ENCODE measurements around the gene BRD7.
A peak's percentile ranks its signal among the peaks of the same experiment; 100 is the strongest.

The BRD7 gene

DNA sequence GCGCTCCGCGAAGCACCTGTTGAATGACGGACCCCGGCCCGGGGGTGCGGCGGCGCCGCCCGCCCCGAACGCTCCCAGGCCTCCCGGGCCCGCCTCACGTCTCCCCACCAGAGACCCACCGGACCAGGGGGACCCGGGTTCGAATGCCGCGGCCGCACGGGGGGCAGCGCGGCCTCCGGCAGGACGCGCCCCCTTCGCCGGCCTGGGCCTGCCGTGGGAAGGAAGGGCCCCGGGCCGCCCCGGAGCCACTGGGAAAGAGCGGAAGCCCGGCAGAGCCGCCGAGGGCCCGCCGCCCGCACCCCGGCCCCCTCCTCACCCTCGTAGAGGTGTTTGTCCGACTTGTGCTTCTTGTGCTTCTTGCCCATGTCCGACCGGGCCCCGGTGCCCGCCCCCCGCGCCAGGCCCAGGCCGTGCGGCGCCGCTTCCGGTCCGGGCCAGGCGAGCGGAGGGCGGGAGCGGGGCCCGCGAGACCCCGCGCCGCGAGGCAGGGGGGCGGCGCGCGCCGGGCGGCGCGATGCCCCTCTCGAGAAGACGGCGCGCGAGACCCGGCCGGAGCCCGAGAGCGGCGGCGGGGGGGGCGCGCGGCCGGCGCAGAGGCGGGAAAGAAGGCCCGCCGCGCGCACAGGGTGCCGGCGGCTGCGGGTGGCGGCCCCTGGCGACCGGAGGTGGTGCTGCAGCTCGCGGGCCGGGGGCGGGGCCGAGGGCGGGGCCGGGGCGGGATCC is at the start of gene BRD7:
BRD7 (minus strand) TSS at position 579 of the 723 bp plus-strand sequence; CDS start at position 365, 214 bp downstream.
- DNase-seq = peak; percentile 74

DNA sequence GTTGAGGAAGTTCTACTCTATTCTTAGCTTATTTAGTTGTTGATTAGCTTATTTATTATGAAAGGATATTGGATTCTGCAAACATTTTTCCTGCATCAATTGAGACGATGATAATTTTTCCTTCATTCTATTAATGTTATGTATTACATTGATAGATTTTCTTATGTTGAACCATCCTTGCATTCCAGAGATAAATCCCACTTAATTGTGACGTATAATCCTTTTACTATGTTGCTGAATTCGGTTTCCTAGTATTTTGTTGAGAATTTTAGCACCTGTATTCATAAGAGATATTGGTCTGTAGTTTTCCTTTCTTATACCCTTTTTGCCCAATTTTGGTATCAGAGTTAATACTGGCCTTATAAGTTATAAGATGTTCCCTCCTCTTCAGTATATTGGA is 47.6 kb upstream of the BRD7 start:
- DNase-seq = no peak

DNA sequence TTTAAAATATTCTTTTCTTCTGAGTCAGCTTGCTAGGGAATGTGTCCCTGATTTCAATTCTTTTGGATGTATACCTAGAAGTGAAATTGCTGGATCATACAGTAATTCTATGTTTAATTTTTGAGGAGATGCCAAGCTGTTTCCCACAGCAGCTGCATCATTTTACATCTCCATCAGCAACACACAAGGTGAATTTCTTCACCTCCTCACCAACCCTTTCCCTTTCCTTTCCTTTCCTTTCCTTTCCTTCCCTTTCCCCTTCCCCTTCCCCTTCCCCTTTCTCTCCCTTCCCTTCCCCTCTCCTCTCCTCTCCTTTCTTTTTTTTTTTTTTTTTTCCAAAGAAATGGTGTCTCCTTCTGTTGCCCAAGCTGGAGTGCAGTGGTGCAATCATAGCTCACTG is 45.4 kb upstream of the BRD7 start:
- no peak for DNase-seq

GRCh38 chr16:50411034-50411433 is 42.2 kb upstream of the BRD7 start:
- DNase-seq = no peak

DNA sequence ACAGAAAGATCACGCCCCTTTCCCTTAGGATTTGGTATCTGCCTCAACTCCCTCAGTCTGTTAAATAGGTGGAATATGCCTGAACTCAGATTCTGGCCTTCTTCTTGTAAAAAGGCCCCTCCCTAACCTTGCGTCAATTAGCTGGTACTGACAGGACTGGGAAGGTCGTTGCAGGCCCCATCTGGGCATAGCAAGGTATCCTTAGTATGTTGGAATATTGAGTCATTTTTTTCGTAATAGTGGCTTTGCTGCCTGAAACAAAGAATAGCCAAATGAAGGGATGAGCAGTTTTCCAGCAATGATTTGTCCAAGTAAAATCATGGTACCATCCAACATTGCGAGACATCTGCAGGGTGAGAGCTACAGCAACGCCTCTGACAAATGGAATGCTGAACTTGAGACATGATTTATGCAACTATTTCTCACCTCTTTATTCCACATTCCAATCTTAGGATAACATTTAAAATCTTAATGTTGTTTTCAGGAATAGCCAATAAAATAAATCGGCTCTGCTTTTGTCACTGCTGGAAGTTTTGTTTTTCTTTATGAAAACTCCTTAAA is 39.3 kb upstream of the BRD7 start:
- DNase-seq = no peak

DNA sequence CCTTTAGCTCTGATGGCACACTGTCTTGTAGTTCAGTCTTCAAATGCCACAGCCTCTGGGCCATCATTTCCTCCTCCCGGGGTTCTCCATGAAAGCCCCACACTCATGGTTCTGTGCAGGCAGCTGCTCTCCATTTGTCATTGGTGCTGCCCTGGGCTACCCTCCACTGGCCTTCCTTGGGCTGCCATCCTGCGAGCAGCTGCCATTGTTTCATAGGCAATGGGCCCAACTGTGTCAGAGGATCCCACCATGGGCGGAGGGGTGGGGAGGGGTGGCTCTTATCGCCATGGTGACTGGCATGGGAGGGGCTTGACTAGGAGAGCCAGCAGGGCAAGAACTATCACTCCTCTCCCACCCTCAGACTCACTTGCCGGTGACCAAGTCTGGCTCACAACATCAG is 38.6 kb upstream of the BRD7 start:
- DNase-seq = no peak

DNA sequence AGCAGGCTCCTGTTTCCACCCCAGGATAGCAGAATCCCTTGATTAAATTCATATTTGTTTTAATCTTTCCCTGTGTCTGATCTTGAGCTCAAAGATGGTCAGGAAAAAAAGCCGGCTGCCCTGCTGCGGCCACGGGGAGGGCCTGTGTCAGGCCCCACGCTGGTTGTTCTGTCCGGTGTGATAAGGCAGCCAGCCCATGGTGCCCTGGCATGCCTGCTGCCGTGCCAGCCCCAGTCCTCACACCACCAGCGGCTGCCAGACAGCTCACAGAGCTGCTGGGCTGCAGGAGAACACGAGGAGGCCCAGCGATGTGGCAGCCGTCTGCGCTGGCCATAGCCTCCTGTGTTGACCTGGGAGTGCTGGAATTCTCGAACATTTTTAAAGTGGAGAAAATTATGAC is 34.7 kb upstream of the BRD7 start:
- no peak for DNase-seq

GRCh38 chr16:50402298-50402895 is 33.6 kb upstream of the BRD7 start:
- DNase-seq = no peak

DNA sequence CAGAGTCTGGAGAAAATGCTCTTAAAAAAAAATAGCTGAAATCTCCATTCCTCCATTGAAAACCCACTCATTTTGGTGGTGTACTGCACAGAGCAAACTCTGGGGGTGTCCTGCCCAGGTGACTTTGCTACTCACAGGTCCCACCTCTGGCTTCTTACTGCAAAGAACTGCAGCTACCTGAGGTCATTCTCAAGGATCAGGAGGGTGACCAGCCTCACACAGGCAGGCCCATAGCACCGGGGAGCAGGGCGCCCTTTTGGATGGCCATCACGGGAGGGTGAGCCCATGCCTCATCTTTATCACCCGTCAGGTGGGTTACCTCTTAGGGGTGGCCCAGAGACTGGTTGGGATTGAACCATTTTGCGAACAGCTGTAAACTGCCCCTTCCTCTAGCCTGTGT is 32.6 kb upstream of the BRD7 start:
- no peak for DNase-seq

DNA sequence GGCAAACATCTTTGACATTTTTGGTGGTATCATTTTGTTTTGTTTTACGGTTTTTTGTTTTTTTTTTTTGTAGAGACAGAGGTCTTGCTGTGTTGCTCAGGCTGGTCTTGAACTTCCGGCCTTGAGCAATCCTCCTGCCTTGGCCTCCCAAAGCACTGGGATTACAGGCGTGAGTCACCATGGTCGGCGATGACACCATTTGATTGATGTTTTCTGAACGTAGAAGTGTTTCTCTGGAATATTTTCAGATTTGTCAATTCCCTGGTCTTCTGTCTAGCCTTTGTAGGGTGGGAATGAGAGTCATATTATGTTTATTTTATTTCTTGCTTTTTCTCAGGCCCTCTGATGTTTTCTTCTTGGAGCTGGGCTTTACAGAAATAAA is 32.2 kb upstream of the BRD7 start:
- DNase-seq = no peak

DNA sequence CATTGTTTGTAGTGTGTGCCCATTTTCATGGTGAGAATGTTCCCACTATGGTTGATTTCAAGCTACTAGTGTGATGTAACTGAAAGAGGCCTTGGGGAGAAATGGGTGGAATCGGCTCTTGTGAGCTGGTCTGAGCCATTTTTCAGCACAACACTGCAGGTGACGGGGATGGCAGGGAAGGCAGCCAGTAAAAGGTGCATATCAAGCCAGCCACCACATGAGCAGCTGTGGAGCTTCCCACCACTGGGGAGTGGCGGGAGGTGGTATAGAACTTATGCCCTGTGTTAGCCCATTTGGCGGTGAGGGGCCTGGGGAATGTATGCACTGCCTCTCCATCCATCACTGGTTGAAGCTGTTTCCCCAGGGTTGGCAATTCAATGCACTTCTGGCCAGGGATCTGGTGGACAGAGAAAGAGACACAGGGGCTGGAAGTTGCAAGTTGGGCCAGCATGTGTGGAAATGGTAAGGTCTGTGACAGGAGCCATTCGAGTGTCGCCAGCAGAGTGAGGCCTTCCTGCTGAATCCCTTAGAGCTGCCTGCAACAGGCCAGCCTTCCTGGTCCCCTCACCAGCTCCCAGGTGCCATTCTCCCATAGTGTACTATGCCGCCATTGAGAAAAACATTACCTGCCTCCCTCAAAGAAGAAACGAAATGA is 31.7 kb upstream of the BRD7 start:
- DNase-seq = no peak

DNA sequence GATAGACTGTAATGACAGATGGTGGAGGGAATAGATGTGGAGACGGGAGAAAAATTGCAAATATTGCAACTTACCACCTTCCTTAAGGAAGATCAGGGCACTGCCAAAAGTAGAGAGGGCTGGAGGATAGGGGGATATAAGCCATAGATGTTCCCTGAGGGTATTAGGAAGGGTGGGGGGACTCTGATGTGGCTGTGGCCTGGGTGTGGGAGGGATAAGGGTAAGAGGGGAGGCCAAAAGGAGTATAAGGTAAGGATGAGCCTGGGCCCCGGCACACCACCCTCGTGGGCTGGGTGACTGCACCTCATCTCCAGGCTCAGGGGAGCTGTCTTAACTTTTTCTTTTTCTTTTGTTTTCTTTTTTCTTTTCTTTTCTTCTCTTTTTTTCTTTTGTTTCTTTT is 30.6 kb upstream of the BRD7 start:
- DNase-seq = no peak

DNA sequence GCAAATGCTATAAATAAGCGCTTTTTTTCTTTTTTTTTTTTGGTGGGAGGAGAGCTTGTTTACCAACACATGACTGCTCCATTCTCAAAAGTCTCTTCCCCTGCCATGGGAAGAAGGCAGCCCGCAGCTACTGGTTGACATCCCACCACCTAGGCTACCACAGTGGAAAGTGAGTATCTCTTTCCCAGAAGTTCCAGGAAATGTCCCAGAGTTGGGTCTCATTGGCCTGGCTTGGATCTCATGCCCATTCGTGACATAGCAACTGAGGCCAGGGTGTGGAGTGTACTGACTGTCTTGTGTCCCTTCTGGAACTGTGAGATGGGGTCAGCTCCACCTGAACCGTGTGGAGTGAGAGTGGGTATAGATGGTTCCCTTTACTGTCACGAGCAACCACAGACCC is 29.5 kb upstream of the BRD7 start:
- DNase-seq = no peak

GRCh38 chr16:50396761-50397535 is 28.2 kb upstream of the BRD7 start:
- DNase-seq = no peak

- peak; percentile 52 for DNase-seq
These were observed 27.2 kb upstream of the BRD7 start for GRCh38 chr16:50395763-50396710.

DNA sequence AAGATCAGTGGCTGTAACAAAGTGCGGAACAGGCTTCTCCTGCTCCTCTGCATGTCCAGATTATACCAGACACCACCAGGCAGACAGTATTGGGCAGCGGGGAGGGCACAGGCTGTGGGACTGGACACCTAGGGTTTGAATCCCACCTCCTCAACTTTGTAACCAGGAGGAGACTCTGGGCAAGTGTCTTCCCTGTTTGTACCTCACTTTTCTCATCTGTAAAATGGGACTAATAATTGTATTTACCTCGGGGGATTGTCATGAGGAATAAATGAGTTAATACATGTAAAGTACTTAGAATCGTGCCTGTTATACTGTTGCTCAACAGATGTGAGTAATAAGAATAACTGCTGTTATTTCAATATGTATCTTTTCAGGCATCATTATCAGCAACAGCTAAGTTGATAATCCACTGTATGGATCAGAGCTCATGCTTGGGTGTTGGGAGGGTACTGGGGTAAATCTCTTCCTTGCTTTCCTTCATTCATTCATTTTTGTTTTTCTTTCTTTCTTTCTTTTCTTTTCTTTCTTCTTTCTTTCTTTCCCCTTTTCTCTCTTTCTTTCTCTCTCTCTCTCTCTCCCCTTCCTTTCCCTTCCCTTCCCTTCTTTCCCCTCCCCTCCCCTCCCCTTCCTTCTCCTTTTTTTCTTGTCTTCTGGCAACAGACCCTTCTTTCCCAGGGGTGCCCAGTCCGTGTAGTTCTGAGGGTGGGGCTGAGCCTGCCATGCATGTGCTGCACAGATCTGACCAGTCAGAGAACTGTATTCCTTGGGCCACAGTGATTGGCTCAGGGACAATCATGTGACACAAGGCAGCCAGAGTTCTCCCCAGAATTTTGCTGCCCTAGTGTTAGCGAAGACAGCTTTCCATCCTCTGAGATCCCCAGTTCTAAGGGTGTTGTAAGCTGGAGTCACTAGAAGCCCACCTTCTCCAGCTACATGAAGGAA is 25.3 kb upstream of the BRD7 start:
- DNase-seq = no peak

DNA sequence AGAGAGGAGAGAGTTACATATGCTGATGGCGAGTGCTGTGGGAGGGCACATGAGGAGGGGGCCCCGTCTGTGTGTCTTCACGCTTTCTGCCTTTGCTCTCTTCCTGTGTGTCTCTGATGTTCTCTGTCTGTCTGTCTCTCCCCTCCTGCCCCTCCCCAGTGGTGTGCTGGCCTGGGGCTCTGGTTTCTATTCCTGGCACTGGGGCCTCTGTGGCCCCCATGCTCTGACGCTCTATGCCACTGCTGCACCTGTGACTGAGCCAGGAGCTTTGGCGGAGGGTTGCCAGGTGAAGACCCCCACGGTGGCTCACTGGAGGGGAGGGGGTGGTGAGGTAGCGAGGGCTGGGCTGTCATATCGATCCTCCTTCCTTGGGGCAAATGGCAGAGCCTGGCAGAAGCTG is 24.6 kb upstream of the BRD7 start:
- no peak for DNase-seq

DNA sequence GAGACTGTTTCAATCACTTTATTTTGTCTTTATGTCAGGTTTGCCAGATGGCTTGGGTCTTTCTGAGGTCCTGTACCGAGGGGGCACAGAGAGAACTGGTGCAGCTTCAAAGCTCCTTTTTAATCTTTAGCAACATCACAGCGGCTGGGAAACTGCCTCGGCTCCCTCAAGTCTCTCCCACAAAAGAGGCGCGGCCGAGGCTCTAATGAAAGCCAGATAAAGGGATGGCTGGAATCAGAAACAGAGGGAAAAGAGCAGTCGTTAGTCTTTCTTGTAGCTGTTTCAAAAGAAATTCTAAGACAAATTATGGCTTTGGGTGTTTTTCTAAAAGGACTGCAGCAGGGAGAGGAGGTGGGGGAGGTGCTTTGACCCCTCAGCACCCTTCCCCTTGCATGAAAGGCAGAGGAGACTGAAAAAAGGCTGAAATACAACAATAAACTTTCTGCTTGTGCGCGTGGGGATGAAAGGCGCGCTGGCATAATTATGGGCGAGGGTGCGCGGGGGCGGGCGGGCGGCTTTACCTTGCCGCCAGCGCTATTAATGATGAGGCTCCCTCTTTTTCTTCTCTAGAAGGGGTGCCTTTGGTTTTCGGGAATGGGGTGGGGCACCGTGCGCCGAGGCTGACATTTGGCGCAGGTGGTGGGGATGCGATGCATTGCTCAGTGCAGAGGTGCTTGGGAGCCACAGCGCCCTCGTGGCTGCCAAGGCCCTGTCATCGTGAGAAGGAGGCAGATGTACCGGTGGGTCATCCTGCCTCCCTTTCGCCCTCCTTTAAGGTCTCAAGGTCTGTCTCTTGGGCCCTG is 22.3 kb upstream of the BRD7 start:
- DNase-seq = no peak

- no peak for DNase-seq
These were observed 21.6 kb upstream of the BRD7 start for GRCh38 chr16:50390371-50390771.

- DNase-seq = no peak
These were observed 21.1 kb upstream of the BRD7 start for GRCh38 chr16:50389900-50390299.

All from CD4-positive, alpha-beta T cell treated with Interleukin-6 for 4 hours (primary cell).